ENCODE data around the gene ARPC5L.

DNA sequence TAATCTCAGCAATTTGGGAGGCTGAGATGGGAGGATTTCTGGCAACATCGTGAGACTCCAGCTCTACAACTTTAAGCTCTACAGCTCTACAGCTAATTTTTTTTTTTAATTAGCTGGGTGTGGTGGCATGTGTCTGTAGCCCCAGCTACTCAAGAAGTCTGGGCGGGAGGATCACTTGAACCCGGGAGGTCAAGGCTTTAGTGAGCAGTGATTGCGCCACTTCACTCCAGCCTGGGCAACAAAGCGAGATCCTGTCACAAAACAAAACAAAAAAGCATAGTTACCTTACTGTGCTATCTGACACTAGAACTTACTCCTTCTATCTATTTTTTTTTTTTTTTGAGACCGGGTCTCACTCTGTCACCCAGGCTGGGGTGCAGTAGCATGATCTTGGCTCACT lies 15.0 kb upstream of the ARPC5L start:
- TF ChIP-seq, protein P1, sequence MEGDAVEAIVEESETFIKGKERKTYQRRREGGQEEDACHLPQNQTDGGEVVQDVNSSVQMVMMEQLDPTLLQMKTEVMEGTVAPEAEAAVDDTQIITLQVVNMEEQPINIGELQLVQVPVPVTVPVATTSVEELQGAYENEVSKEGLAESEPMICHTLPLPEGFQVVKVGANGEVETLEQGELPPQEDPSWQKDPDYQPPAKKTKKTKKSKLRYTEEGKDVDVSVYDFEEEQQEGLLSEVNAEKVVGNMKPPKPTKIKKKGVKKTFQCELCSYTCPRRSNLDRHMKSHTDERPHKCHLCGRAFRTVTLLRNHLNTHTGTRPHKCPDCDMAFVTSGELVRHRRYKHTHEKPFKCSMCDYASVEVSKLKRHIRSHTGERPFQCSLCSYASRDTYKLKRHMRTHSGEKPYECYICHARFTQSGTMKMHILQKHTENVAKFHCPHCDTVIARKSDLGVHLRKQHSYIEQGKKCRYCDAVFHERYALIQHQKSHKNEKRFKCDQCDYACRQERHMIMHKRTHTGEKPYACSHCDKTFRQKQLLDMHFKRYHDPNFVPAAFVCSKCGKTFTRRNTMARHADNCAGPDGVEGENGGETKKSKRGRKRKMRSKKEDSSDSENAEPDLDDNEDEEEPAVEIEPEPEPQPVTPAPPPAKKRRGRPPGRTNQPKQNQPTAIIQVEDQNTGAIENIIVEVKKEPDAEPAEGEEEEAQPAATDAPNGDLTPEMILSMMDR (conservative IDR thresholded peaks at IDR 0.05; ENCODE audit: low read depth in 2 of 2), result no peak
- no peak for TF ChIP-seq ZNF114 (CRISPR knock-in tag; IDR thresholded peaks at IDR 0.05)
- no peak for TF ChIP-seq JUNB (IDR thresholded peaks at IDR 0.05; ENCODE audit: unreplicated experiment)
- TF ChIP-seq POLR2AphosphoS5 (IDR thresholded peaks at IDR 0.05; ENCODE audit: low read depth), result no peak
- TF ChIP-seq NANOG (IDR thresholded peaks at IDR 0.05; ENCODE audit: borderline replicate concordance), result no peak
- no peak for TF ChIP-seq EZH2phosphoT487 (IDR thresholded peaks at IDR 0.05; ENCODE audit: unreplicated experiment)
- TF ChIP-seq CREB1 (CRISPR knock-in tag; IDR thresholded peaks at IDR 0.05; ENCODE audit: low read depth), result no peak
- TF ChIP-seq EZH2 (IDR thresholded peaks at IDR 0.05; ENCODE audit: low read depth, unreplicated experiment), result no peak
- TF ChIP-seq, protein P2, sequence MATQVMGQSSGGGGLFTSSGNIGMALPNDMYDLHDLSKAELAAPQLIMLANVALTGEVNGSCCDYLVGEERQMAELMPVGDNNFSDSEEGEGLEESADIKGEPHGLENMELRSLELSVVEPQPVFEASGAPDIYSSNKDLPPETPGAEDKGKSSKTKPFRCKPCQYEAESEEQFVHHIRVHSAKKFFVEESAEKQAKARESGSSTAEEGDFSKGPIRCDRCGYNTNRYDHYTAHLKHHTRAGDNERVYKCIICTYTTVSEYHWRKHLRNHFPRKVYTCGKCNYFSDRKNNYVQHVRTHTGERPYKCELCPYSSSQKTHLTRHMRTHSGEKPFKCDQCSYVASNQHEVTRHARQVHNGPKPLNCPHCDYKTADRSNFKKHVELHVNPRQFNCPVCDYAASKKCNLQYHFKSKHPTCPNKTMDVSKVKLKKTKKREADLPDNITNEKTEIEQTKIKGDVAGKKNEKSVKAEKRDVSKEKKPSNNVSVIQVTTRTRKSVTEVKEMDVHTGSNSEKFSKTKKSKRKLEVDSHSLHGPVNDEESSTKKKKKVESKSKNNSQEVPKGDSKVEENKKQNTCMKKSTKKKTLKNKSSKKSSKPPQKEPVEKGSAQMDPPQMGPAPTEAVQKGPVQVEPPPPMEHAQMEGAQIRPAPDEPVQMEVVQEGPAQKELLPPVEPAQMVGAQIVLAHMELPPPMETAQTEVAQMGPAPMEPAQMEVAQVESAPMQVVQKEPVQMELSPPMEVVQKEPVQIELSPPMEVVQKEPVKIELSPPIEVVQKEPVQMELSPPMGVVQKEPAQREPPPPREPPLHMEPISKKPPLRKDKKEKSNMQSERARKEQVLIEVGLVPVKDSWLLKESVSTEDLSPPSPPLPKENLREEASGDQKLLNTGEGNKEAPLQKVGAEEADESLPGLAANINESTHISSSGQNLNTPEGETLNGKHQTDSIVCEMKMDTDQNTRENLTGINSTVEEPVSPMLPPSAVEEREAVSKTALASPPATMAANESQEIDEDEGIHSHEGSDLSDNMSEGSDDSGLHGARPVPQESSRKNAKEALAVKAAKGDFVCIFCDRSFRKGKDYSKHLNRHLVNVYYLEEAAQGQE (IDR thresholded peaks at IDR 0.05; ENCODE audit: unreplicated experiment), result no peak
- TF ChIP-seq ZNF331 (CRISPR knock-in tag; IDR thresholded peaks at IDR 0.05; ENCODE audit: low read depth), result no peak
- TF ChIP-seq STAT1 (IDR thresholded peaks at IDR 0.05; ENCODE audit: unreplicated experiment), result no peak

Data from GM23338 (cell line).